Panc1 (cell line): Measurements from ENCODE around the gene ARMH2. TPM values are rescaled to one million over a fixed set of nuclear protein-coding genes. Genes with fewer than 3 reads are reported as not detected.
"Not testable (repeated sequence)": the region's sequence is repeated elsewhere in the genome, so short reads cannot be mapped to it uniquely, and the experiment has no call there.

Experiments
- ATAC-seq: fragments of 200-7000 bp; cut with Tn5 transposase; 2 replicates; pipeline ENCODE4 v1.9.1; 2020; ENCODE audit warnings: mild to moderate bottlenecking, moderate library complexity
- BruUV-seq: library from RNA; stranded (reverse); fragments of 400-500 nt; replicated peaks from 2 replicates; lab custom pipeline; 2021; lab: Mats Ljungman, UMichigan
- CTCF ChIA-PET: fragments of 300-600 bp; sonication (Branson Sonifier 250); formaldehyde crosslinking; loops from one replicate; lab custom pipeline; 2022; ENCODE audit warnings: antibody characterized with exemption; lab: Charles Lee
- POLR2A ChIA-PET: fragments of 300-600 bp; sonication (Branson Sonifier 250); formaldehyde crosslinking; loops from one replicate; lab custom pipeline; 2022; ENCODE audit warnings: antibody characterized with exemption; lab: Charles Lee
- DNase-seq: peaks from one replicate; pipeline ENCODE4 v3.0.0-alpha.2; 2010; ENCODE audit warnings: low read depth, low spot score
- H3K27ac ChIP-seq: 2 replicates; pipeline ENCODE4 v1.5.1; 2011; ENCODE audit warnings: mild to moderate bottlenecking, low read length, inconsistent platforms
- H3K27me3 ChIP-seq: fragments of 200-500 bp; sonication (Bioruptor generic); 2 replicates; pipeline ENCODE4 v1.6.0; 2014; ENCODE audit warnings: low read length, inconsistent platforms; ENCODE audit not compliant: control insufficient read depth, insufficient read depth
- H3K36me3 ChIP-seq: fragments of 200-500 bp; sonication (Bioruptor generic); 2 replicates; pipeline ENCODE4 v1.5.1; 2014; ENCODE audit warnings: inconsistent platforms, mild to moderate bottlenecking, low read length, moderate library complexity; ENCODE audit not compliant: control insufficient read depth, insufficient read depth
- H3K4me1 ChIP-seq: 2 replicates; pipeline ENCODE4 v1.5.1; 2011; ENCODE audit warnings: inconsistent platforms, mild to moderate bottlenecking, low read length, moderate library complexity; ENCODE audit not compliant: control insufficient read depth, insufficient read depth
- H3K4me3 ChIP-seq, 2 experiments: 2 replicates each; pipeline ENCODE4 v1.5.1; 2011 to 2012; ENCODE audit warnings: low read depth in 2 of 2, low read length in 2 of 2, mild to moderate bottlenecking in 2 of 2, inconsistent platforms in 1 of 2, moderate library complexity in 1 of 2
- H3K9me3 ChIP-seq: fragments of 200-500 bp; sonication (Bioruptor generic); 2 replicates; pipeline ENCODE4 v1.5.1; 2014; ENCODE audit warnings: low read depth, mild to moderate bottlenecking, inconsistent platforms, low read length, moderate library complexity; ENCODE audit not compliant: control insufficient read depth, insufficient read depth
- POLR2AphosphoS5 ChIP-seq: IDR thresholded peaks from 2 replicates; pipeline ENCODE4 v1.6.1; 2012; ENCODE audit warnings: mild to moderate bottlenecking, low read depth, low read length, moderate library complexity
- SIN3A ChIP-seq: IDR thresholded peaks from 2 replicates; pipeline ENCODE4 v1.6.1; 2012; ENCODE audit warnings: low read depth, mild to moderate bottlenecking, low read length, moderate library complexity, borderline replicate concordance; ENCODE audit not compliant: insufficient read depth
- TCF7L2 ChIP-seq: IDR thresholded peaks from 2 replicates; pipeline ENCODE4 v1.6.1; 2011; ENCODE audit warnings: mild to moderate bottlenecking, low read depth, low read length, inconsistent platforms
- in situ Hi-C: cut with HindIII; loops from 2 replicates; pipeline ENCODE4 v1.10.0; 2016; ENCODE audit warnings: low sequenced_read_pairs, low pct_unique_long_range_greater_than_20kb
- intact Hi-C: fragments of 100-400 bp; cut with micrococcal nuclease; formaldehyde crosslinking; loops from one replicate; pipeline ENCODE4 v1.10.0; 2022; ENCODE audit not compliant: unreplicated experiment
- total RNA-seq: library from RNA; stranded (reverse); gene quantifications from one replicate; pipeline ENCODE4 v1.2.1, GENCODE V29; 2021; ENCODE audit not compliant: unreplicated experiment
- TF ChIP-seq, protein P1 (sequence below), 2 experiments: IDR thresholded peaks; 2 replicates each; pipeline ENCODE4 v1.6.1; 2011 to 2012; ENCODE audit warnings: low read depth in 2 of 2, control low read depth in 1 of 2, low read length in 1 of 2, mild to moderate bottlenecking in 1 of 2, moderate library complexity in 1 of 2; ENCODE audit not compliant: insufficient read depth in 1 of 2
- TF ChIP-seq, protein P2 (sequence below): fragments of 450-650 bp; IDR thresholded peaks from 2 replicates; pipeline ENCODE4 v1.5.1; 2017; ENCODE audit warnings: mild to moderate bottlenecking

Gene ARMH2
- total RNA-seq, 1 experiment from 2014 or later: not detected

GRCh38 chr6:24764833-24765828 is 33.6 kb downstream of the ARMH2 start:
- H3K9me3 ChIP-seq, POLR2A ChIA-PET, H3K36me3 ChIP-seq, H3K27me3 ChIP-seq, H3K4me3 ChIP-seq, ATAC-seq, DNase-seq, H3K27ac ChIP-seq, BruUV-seq, H3K4me1 ChIP-seq, in situ Hi-C loops: not testable (repeated sequence)
- CTCF ChIA-PET: interaction anchor here (0.7 kb wide), 1 partner anchor 185 kb away, joined by 3 read pairs; no protein-coding TSS in a partner anchor
- intact Hi-C loops: loop anchor here (5.0 to 10.0 kb wide), 3 partner anchors 43 to 240 kb away; no protein-coding TSS in a partner anchor

DNA sequence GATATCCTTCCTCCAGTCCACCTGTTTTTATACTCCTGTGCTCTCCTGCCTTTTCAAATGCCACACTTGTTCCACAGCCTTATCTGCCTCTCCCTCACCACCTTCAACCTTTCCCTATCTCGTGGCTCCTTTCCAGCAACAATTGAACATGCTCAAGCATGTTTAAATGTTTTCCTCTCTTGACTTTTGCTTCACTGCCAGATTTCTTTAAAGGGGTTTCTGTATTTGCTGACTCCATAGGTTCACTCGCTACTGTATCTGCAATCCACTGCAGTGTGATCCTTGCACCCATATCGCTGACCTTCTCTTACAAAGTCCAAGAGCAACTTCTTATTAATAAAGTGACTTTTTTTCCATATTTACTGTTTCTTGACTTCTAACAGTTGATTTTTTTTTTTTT is 35.1 kb downstream of the ARMH2 start:
- Histone ChIP-seq H3K4me3 (no peak overlapping the region), H3K27ac (no peak overlapping the region), H3K27me3 (no peaks in the 10 kb centered on the region), H3K9me3 (no peaks in the 10 kb centered on the region), H3K4me1 (no peaks in the 10 kb centered on the region), H3K36me3 (no peaks in the 10 kb centered on the region)
- TF ChIP-seq TCF7L2 (no peak), POLR2AphosphoS5 (no peak), SIN3A (no peak)
- TF ChIP-seq, protein P1, sequence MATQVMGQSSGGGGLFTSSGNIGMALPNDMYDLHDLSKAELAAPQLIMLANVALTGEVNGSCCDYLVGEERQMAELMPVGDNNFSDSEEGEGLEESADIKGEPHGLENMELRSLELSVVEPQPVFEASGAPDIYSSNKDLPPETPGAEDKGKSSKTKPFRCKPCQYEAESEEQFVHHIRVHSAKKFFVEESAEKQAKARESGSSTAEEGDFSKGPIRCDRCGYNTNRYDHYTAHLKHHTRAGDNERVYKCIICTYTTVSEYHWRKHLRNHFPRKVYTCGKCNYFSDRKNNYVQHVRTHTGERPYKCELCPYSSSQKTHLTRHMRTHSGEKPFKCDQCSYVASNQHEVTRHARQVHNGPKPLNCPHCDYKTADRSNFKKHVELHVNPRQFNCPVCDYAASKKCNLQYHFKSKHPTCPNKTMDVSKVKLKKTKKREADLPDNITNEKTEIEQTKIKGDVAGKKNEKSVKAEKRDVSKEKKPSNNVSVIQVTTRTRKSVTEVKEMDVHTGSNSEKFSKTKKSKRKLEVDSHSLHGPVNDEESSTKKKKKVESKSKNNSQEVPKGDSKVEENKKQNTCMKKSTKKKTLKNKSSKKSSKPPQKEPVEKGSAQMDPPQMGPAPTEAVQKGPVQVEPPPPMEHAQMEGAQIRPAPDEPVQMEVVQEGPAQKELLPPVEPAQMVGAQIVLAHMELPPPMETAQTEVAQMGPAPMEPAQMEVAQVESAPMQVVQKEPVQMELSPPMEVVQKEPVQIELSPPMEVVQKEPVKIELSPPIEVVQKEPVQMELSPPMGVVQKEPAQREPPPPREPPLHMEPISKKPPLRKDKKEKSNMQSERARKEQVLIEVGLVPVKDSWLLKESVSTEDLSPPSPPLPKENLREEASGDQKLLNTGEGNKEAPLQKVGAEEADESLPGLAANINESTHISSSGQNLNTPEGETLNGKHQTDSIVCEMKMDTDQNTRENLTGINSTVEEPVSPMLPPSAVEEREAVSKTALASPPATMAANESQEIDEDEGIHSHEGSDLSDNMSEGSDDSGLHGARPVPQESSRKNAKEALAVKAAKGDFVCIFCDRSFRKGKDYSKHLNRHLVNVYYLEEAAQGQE (IDR thresholded peaks at IDR 0.05; ENCODE audit: insufficient read depth in 1 of 2, low read depth in 2 of 2, low read length in 1 of 2): no peak
- TF ChIP-seq, protein P2, sequence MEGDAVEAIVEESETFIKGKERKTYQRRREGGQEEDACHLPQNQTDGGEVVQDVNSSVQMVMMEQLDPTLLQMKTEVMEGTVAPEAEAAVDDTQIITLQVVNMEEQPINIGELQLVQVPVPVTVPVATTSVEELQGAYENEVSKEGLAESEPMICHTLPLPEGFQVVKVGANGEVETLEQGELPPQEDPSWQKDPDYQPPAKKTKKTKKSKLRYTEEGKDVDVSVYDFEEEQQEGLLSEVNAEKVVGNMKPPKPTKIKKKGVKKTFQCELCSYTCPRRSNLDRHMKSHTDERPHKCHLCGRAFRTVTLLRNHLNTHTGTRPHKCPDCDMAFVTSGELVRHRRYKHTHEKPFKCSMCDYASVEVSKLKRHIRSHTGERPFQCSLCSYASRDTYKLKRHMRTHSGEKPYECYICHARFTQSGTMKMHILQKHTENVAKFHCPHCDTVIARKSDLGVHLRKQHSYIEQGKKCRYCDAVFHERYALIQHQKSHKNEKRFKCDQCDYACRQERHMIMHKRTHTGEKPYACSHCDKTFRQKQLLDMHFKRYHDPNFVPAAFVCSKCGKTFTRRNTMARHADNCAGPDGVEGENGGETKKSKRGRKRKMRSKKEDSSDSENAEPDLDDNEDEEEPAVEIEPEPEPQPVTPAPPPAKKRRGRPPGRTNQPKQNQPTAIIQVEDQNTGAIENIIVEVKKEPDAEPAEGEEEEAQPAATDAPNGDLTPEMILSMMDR: no peak
- no peak for DNase-seq
- no TSS peak for BruUV-seq
- CTCF ChIA-PET: no interaction called here
- in situ Hi-C loops: no loop called here
- intact Hi-C loops: loop anchor here (5.0 to 10.0 kb wide), 2 partner anchors 41 to 239 kb away; no protein-coding TSS in a partner anchor
- POLR2A ChIA-PET: no interaction called here
- no peak for ATAC-seq

- POLR2A ChIA-PET: no interaction called here
- Histone ChIP-seq H3K27ac (no peak overlapping the region), H3K36me3 (no peaks in the 10 kb centered on the region), H3K4me1 (no peaks in the 10 kb centered on the region), H3K27me3 (no peaks in the 10 kb centered on the region), H3K9me3 (no peaks in the 10 kb centered on the region), H3K4me3 (no peak overlapping the region)
- ATAC-seq (no peak), DNase-seq (no peak)
- intact Hi-C loops: loop anchor here (5.0 to 10.0 kb wide), 2 partner anchors 40 to 237 kb away; no protein-coding TSS in a partner anchor
- no peak for TF ChIP-seq POLR2AphosphoS5
- TF ChIP-seq SIN3A: no peak
- TF ChIP-seq, protein P1 (IDR thresholded peaks at IDR 0.05; ENCODE audit: insufficient read depth in 1 of 2, low read depth in 2 of 2, low read length in 1 of 2): no peak
- no peak for TF ChIP-seq TCF7L2
- TF ChIP-seq, protein P2: no peak
- in situ Hi-C loops: no loop called here
- BruUV-seq: no TSS peak
- CTCF ChIA-PET: no interaction called here
These were observed 36.9 kb downstream of the ARMH2 start for GRCh38 chr6:24761851-24762250.
